ENCODE results near the gene TMEM201.

- TF ChIP-seq CTCF (IDR thresholded peaks at IDR 0.05), result no peak
- TF ChIP-seq POLR2A (IDR thresholded peaks at IDR 0.05), result no peak
Measured at GRCh38 chr1:9611716-9612115, 23.0 kb downstream of the TMEM201 start.

All from heart left ventricle (tissue), 13 donors.